Measurements from ENCODE around the gene MAB21L4.

GRCh38 chr2:240915526-240916341 lies 19.8 kb upstream of the MAB21L4 start:
- TF ChIP-seq POLR2A (IDR thresholded peaks at IDR 0.05) (no peak), CTCF (IDR thresholded peaks at IDR 0.05) (no peak)
